Hematopoietic multipotent progenitor cell treated with erythropoietin and hydrocortisone succinate and interleukin-3 and kit ligand, for 8 days (in vitro differentiated cells): ENCODE data around the gene DMD.

Experiments
- DNase-seq: peaks from one replicate; pipeline ENCODE4 v3.0.0-alpha.2; 2015

DMD gene

GRCh38 chrX:31201503-31201902, 2009.8 kb downstream of the DMD start:
- no peak for DNase-seq

GRCh38 chrX:31200430-31200829, 2010.9 kb downstream of the DMD start:
- DNase-seq = no peak

- no peak for DNase-seq
Observed at GRCh38 chrX:31199840-31200114, 2011.6 kb downstream of the DMD start.

- no peak for DNase-seq
Observed at GRCh38 chrX:31199056-31199839, 2012.1 kb downstream of the DMD start.

- DNase-seq = no peak
Observed at GRCh38 chrX:31190221-31190975, 2021.0 kb downstream of the DMD start.

- DNase-seq = no peak
Observed at GRCh38 chrX:31186693-31187338, 2024.5 kb downstream of the DMD start.

GRCh38 chrX:31185884-31186283, 2025.5 kb downstream of the DMD start:
- no peak for DNase-seq

GRCh38 chrX:31181377-31182000, 2029.9 kb downstream of the DMD start:
- no peak for DNase-seq

- no peak for DNase-seq
Observed at GRCh38 chrX:31179203-31179602, 2032.1 kb downstream of the DMD start.

- DNase-seq = no peak
Observed at GRCh38 chrX:31178769-31179125, 2032.6 kb downstream of the DMD start.

- no peak for DNase-seq
Observed at GRCh38 chrX:31178064-31178768, 2033.1 kb downstream of the DMD start.

- DNase-seq = no peak
Observed at GRCh38 chrX:31170792-31171191, 2040.6 kb downstream of the DMD start.

GRCh38 chrX:31168551-31168950, 2042.8 kb downstream of the DMD start:
- DNase-seq = no peak

- no peak for DNase-seq
Observed at GRCh38 chrX:31166832-31167231, 2044.5 kb downstream of the DMD start.

GRCh38 chrX:31166416-31166815, 2044.9 kb downstream of the DMD start:
- no peak for DNase-seq

GRCh38 chrX:31165241-31166035, 2045.9 kb downstream of the DMD start:
- no peak for DNase-seq

GRCh38 chrX:31154946-31155345, 2056.4 kb downstream of the DMD start:
- DNase-seq = no peak

- no peak for DNase-seq
Observed at GRCh38 chrX:31153475-31154047, 2057.8 kb downstream of the DMD start.

- no peak for DNase-seq
Observed at GRCh38 chrX:31147175-31147574, 2064.2 kb downstream of the DMD start.

- DNase-seq = no peak
Observed at GRCh38 chrX:31139961-31140360, 2071.4 kb downstream of the DMD start.

GRCh38 chrX:31138124-31138523, 2073.2 kb downstream of the DMD start:
- DNase-seq = no peak

GRCh38 chrX:31136144-31136611, 2075.2 kb downstream of the DMD start:
- no peak for DNase-seq
